NCI-H69 (cell line): ENCODE results near the gene HARS1.
"Not testable (repeated sequence)": the region's sequence is repeated elsewhere in the genome, so short reads cannot be mapped to it uniquely, and the experiment has no call there.

Experiments
- DNase-seq: peaks from one replicate; lab custom pipeline; 2025; lab: John Stamatoyannopoulos, UW

The HARS1 gene

DNA sequence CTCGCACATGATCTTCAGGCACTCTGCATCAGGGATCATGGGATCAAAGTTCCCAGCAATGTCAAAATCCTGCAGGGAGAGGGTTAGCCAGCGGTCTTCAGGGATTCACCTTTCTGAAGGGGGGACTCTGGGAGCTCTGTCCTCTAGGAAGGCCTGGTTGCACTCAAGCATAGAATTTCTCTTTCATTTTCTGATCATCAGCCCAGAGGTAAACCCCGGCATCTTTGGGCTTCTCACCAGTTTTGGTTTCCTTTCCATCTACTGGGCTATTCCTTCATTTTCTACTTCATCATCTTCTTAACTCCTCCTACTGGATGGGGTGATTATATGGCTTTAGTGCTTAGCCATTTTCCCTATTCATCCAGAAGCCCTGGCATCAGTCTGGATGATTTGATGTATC is 13.2 kb downstream of the HARS1 start:
- no peak for DNase-seq

DNA sequence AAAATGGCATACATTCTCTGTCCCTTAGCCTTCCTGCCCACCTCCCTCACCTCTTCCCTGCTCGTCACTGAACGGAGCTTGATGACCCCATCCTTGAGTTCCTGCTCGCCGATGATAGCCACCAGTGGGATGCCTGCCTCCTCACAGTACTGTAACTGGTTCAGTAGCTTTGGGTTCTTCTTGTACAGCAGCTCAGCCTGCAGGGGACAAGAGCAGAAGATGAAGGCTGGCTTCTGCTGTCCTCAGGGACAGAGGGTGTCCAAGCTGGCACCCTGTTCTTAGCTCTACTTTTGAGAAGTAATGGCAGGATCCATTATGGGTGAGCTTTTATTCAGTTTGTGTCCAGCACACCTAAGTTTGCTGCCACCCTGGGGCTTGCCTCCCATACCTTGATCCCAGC is 16.5 kb downstream of the HARS1 start:
- DNase-seq = no peak

DNA sequence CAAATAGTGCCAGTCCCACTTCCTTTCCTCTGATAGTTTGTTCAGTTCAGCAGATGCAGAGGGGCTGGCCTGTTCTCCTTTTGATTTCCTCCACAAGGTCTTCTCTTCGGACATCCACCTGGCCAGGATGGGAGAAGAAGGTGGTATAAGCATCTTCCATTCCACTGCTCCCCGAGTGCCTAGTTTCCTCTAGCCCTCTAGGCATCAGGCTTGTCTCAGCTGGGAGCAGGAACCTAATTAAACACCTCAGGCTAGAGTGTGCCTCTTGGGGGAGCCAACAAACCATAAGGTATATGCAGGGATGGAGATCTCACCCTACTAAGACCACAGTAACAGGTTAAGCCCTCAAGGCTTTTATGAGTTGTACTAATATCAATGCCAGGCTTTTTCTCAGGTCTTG is 17.0 kb downstream of the HARS1 start:
- no peak for DNase-seq

DNA sequence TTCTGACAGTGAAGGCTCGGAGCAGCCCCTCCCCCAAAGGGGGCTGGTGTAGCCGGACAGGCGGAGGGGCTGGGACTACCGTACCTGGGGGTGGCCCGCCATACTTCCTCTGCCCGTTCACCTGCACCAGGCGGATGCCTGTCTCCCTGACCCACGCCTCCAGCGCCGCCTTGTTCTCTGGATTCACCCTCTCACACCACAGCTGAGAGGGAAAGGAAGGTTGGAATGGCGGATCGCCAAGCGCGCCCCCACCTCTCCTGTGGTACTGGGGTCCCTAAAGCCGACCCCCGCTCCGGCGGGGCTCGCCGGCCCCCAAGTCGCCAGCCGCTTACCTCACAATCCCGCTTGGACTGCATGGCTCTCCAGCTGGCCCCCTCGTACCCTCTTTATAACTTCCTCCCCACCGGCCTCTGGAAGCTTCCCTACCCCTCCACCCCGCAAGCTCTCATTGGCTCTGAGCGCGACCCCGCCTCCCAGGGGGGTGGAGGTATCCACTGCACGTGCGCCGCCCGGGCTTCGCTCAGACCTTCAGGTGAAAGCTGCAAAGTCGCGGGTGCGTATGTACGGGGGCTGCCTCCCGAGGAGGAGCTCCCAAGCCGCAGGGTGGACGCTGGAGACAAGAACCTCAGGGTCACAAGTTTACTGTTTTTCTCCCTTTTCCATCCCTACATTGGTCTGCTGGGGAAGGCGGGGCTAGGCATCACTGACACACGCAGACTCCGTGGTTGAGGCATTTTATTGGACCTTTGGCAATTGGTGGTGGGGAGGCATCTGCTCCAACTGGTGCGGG is 17.8 kb downstream of the HARS1 start, which contains the start of gene DND1:
Gene DND1 (minus strand): TSS at position 390 of the 790 bp plus-strand sequence. CDS start 34 bp downstream, at position 356.
- DNase-seq = no peak

DNA sequence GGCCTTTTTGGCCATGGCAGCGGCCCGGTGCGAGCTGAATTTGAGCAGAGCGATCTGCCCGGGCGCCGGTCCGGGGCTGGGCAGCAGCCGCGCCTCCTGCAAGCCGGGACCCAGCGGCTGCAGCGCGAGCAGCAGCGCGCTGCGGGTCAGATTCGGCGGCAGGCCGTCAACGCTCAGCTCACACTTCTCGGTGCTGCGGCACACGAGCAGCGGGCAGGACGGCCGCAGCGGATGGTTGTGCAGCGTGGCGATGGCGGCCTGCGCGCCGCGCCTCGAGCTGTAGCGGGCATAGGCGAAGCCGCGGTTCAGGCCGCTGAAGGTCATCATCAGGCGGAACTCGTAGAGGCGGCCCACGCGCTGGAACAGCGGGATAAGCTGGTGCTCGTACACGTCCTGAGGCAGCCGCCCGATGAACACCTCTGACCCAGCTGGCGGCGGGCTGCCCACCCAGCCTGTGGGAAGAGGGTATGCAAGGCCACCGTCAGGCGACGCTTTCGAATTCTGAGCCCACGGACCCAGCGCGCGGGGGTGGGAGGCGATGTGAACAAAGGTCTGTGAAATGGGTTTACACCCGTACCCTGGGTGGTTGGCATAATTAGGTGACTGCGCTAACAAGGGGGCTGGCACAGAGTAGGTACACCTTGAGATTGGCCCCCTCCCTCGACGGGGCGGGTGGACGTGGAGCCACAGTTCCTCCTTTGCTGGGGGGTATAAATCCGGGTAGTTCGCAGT is 18.5 kb downstream of the HARS1 start:
- peak; percentile 44 for DNase-seq

DNA sequence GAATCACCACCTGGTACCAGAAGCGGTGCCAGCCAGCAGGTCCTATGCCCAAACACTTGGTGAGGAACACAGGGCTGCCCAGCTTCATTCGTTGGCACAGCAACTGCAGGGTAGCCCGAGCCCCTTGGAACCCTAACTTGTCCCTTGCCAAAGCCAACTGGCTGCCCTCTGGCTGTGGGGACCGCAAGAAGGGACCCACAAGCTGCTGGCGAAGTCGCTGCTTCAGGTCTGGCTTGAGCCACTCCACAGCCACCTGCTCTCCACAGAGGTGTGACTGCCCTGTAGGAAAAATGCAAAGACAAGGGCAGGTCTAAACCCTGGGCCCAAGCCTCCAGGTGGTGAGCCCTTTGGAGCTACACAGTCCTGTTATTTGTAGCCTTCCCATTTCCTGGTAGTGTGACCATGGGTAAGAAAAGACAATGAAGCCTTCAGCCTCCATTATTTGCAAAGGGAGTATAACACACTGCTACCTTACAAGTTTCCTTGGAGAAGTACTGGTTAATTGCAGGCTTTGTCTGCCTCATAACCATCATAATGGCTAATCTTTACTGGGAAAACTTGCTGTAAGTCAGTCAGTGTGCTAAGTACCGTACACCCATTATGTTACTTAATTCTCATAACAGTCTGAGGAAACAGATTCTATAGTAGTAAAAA is 19.6 kb downstream of the HARS1 start:
- no peak for DNase-seq

DNA sequence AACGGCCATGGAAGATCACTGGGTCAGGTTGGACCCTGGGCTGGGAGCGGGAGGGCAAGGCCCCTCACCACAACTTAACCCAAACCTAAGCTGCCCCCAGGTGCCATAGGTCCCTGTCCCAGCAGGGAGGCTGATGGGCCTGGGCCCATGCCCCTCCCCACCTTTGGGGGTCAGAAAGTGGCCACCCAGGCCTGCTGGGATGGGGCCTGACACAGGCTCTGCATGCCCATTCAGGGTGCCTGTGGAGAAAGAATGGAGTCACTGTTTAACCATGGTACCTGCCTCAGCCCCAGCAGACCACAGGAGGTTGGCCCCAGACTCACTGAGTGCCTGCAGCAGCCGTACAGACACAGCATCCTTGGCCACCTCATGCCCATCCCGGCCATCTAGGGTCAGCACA is 20.1 kb downstream of the HARS1 start:
- not testable (repeated sequence) for DNase-seq

DNA sequence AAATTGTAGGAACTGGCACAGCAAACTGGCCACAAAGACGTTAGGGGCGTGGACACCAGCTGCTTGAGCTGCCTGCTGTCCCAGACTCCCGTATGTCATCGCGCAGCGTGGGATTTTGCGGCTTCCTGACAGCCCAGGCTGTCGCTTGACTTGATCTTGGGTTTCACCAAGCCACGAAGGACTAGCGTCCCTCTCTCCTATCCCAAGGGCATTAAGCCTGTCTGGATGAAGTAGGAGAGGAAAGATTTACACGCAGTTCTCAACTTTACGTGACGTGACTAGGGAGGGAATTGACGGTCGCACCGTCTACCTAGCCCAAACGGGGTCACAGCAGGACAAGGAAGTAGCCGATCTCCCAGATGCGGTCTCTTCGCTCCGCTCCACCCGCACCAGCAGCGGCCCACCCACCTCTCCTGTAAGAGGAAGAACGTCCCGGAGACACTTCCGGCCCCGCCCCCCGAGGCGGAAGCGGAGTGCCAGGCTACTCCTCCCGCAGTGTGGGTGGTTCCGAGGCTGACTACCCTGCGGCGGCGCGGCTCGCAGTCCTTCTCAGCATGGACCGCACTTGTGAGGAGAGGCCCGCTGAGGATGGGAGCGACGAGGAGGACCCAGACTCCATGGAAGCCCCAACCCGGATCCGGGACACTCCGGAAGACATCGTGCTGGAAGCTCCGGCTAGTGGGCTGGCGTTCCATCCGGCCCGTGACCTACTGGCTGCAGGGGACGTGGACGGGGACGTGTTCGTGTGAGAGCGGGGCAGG is 26.6 kb downstream of the HARS1 start, which contains the start of gene WDR55:
Gene WDR55 (plus strand): TSS at position 546 of the 761 bp plus-strand sequence. CDS start 9 bp downstream, at position 555.
- DNase-seq = peak; percentile 98

DNA sequence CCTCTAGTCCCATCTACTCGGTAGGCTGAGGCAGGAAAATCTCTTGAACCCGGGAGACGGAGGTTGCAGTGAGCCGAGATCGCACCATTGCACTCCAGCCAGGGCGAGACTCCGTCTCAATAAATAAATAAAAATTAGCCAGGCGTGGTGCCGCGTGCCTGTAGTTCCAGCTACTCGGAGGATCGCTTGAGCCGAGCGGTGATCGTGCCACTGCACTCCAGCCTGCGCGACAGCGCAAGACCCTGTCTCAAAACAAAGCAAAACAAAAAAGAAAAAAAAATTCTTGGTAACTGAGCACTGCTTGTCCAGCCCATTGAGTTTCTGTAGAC is 27.2 kb downstream of the HARS1 start:
- no peak for DNase-seq

DNA sequence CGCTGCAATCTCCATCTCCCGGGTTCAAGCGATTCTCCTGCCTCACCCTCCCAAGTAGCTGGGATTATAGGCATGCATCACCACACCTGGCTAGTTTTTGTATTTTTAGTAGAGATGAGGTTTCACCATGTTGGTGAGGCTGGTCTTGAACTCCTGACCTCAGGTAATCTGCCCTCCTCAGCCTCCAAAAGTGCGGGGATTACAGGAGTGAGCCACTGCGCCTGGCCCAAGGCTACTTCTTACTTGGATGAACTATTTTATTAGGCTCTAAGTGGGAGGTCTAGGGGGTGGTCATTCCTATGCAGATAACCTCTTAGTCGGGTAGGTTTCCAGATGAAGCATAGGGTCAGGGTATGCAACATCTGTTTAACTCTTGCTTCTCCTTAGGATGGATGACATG is 30.8 kb downstream of the HARS1 start:
- not testable (repeated sequence) for DNase-seq

DNA sequence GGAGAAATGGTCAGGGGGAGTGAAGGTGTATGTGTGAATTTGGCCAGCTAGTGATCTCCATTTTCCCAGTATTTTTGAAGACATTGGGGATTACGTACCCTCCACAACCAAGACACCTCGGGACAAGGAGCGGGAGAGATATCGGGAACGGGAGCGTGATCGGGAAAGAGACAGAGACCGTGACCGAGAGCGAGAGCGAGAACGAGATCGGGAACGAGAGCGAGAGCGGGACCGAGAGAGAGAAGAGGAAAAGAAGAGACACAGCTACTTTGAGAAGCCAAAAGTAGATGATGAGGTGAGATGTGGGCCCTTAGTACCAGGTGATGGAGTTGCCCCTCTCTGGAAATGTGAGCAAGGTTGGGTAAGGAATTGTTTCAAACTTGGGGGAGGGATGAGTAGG is 32.3 kb downstream of the HARS1 start:
- no peak for DNase-seq

DNA sequence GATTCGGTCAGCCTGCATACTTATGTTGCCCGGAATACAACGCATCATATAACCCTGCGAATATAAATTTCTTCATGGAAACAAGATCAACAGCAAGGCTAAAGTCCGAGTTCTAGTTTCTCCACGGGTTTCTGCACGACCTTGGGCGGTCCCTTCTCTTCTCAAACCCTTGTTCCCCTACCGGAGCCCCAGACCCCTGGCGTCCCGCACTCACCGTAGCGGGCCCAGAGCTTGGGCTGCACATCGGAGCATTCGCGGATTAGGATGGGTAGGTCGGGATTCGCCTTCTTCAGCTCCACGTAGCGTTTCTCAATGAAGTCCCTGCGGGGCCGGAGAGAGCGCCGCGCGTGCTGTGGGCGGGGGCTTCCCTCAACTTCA is 44.1 kb downstream of the HARS1 start:
- DNase-seq = peak; percentile 57

DNA sequence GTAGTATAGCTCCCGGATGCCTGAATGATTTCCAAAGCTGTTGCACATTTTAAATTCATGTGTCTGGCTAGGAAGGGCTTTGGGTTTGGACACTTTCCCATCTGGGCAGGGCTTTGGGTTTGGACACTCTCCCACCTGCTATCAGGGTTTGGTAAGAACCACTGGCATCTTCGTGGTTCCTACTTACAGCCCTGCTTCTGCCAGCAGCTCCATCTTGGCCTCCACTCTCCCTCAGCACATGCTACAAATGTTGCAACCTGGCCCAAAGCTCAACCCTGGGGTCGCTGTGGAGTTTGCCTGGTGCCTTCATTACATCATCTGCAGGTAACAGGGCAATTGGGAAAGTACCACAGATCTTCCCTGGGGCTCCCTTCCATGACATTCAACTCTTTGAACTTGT is 48.5 kb downstream of the HARS1 start:
- no peak for DNase-seq

DNA sequence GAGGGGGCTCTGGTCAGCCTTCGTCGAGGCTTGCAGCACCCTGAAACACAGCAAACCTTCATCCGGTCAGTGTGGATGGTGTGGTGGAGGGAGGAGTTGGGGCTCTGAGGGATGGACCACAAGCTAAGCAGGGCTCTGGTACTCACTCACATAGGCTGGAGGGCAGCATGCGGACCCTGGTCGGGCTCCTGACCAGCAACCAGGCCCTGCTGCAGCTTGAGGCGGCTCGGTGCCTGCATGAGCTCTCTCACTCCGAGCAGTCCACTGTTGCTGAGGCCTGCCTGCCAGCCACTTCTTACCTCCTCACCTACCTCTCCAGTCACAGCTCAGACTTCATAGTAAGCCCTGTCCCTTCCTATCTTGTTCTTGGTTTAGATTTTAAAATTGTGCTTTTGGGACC is 49.5 kb downstream of the HARS1 start:
- no peak for DNase-seq

DNA sequence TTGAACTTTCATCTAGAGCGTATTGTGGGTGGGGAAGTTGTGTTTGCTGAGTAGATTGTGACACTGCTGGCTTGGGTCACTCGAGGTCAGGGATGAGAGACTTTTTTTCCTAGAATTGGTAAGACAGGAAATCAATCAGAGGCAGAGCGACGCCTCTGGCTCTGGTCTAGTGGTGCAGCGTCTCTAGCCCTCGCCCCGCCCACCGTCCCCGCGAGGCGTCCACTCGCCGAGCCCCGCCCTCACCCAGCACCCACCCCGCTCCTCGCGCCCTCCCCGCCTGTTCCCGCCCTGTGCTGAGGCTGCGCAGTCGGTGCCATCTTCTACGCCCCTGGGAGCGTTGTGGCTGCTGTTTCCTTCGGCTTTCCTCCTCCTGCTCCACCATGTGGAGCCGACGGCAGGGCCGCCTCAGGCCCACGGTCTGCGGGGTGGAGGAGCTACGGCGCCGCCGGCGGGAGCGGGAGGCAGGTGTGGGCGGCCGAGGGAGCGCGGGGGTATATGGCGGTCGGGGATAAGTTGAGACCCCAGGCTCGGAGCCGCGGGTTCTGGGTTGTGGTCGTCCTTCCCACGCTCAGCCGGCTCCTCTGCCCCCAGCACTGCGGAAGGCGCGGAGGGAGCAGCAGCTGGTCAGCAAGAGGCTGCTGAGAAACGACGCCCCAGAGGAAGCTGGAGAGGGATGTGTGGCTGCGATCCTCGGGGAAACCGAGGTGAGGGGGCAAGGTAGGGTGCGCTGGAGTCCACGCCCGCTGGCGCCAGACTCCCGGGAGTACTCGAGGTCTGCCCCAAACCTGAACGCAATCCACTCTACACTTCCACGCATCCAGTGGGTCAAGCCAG is 51.8 kb downstream of the HARS1 start, which contains the start of gene TMCO6:
Gene TMCO6 (plus strand): TSS at position 304 of the 834 bp plus-strand sequence. CDS start 77 bp downstream, at position 381.
- peak; percentile 98 for DNase-seq

DNA sequence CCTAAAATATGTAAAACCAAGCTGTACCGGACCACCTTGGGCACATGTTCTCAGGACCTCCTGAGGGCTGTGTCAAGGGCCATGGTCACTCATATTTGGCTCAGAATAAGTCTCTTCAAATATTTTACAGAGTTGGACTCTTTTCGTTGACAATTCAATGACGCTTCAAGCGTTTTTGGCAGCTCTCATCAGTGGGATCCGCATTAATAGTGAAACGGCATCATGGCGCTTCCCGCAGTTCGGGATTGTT is 52.3 kb downstream of the HARS1 start:
- not testable (repeated sequence) for DNase-seq

DNA sequence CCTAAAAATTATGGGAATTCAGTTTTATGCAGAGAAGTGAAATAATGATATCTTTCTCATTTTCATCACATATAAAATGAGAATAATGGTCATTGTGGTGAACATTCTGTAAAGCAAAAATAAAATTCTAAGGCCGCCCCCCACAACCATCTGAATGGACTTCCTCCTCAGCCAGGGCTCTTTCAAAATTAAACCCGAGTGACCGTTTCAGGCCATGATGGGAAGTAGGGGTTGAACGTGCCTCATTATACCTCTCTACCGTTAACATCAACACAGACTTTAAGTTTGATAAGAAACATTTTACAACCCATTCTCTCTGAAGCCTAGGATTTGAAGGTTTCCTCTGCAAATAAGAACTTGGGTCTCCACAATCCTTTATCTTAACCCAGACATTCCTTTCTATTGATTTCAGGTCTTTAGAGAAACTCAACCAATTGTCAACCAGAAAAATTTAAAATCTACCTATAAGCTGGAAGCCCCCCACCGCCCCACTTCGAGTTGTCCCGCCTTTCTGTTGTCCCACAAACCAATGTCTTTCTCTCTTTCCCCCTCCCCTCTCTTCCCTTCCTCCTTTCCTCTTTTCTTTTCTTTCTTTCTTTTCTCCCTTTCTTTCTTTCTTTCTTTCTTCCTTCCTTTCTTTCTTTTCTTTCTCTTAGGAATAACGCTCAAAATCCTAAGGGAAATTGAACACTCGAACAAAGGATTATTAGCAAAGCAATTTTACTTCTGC is 53.6 kb downstream of the HARS1 start:
- DNase-seq = no peak

DNA sequence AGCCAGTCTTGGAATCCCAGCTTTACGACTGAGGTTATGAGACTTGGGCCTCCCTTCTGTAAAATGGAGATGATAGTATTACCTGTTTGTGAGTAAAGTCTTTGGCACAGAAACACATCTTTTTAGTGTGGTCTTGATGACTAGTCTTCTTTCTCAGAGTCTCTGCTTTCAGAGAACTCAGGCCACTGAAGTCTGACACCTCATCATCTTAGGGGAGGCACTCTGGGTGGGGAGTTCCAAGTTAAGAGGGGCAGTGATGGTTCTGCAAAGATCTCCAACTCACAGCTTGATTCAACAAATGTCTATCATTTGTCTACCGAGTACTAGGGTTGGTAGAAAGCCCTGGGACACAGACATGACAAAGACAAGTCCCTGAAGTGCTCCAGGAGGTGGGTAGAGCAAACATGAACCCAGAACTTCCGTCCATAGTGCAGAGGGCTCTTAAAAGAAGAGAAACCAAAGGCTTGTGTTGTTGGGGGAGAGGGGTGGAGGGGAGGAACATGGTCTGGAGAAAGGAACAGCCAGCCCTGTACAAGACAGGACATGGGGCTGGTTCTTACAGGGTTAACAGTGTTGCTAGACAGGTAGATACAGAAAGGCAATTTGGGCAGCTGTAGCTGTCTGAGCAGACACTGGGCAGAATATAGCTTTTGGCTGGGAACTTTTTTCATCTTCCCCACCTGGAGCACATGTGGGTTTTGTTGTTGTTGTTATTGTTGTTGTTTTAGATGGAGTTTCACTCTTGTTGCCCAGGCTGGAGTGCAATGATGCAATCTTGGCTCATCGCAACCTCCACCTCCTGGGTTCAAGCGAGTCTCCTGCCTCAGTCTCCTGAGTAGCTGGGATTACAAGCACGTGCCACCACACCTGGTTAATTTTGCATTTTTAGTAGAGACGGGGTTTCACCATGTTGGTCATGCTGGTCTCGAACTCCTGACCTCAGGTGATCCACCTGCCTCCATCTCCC is 55.6 kb downstream of the HARS1 start:
- DNase-seq = no peak

DNA sequence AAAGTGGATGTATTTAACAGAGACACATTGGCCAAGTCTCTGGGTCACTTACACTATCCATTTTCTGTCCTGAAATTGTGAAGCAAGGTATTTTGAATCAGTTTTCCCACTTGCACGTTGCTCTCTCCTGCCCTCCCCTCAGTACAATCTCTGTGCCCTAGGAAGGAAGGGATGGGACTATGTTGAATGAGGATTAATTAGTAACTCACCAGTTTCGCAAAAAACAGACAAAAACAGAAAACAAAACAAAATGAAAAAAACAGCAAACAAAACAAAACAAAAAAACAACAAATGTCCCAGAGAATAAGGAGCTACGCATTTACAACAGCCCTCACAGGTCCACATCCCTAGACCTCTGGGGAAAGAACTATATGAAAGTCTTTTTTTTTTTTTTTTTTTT is 57.1 kb downstream of the HARS1 start:
- no peak for DNase-seq

DNA sequence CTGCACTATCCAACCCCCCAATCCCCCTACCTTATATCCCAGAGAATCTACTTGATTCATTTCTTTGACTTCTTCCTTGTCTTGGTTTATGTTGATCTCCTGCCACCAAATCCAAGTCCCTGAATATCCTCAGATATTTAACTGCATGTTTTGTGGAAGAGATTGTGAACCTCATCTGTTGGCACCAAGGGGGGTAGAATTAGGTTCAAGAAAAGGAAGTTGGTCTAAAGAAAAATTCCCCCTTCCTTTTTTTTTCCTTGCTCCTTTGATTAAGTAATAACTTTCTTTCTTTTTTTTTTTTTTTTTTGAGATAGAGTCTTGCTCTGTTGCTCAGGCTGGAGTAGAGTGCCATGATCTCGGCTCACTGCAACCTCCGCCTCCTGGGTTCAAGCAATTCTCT is 57.7 kb downstream of the HARS1 start:
- no peak for DNase-seq
